ENCODE results near the gene NSMCE4A.
"Not testable (repeated sequence)": the region's sequence is repeated elsewhere in the genome, so short reads cannot be mapped to it uniquely, and the experiment has no call there.

NSMCE4A gene

GRCh38 chr10:121930268-121931085, 44.5 kb downstream of the NSMCE4A start:
- not testable (repeated sequence) for DNase-seq

GRCh38 chr10:121929585-121930267, 45.3 kb downstream of the NSMCE4A start:
- DNase-seq: not testable (repeated sequence)

GRCh38 chr10:121928528-121928884, 46.5 kb downstream of the NSMCE4A start:
- peak; percentile 5 for DNase-seq

GRCh38 chr10:121927841-121928527, 47.0 kb downstream of the NSMCE4A start, which contains the start of gene ATE1:
Gene ATE1, minus strand, starts transcription at chr10:121928031. Its CDS starts 82 bp downstream, at chr10:121927949.
- peak; percentile 71 for DNase-seq

- DNase-seq: no peak
These were observed 47.6 kb downstream of the NSMCE4A start for GRCh38 chr10:121927318-121927840.

GRCh38 chr10:121926671-121927317, 48.2 kb downstream of the NSMCE4A start:
- DNase-seq: no peak

GRCh38 chr10:121926157-121926556, 48.9 kb downstream of the NSMCE4A start:
- no peak for DNase-seq

GRCh38 chr10:121921238-121921931, 53.6 kb downstream of the NSMCE4A start:
- no peak for DNase-seq

- DNase-seq: no peak
These were observed 55.4 kb downstream of the NSMCE4A start for GRCh38 chr10:121919666-121920065.

GRCh38 chr10:121918800-121919199, 56.2 kb downstream of the NSMCE4A start:
- not testable (repeated sequence) for DNase-seq

GRCh38 chr10:121914661-121915060, 60.4 kb downstream of the NSMCE4A start:
- DNase-seq: no peak

GRCh38 chr10:121911421-121911697, 63.7 kb downstream of the NSMCE4A start:
- DNase-seq: no peak

GRCh38 chr10:121910673-121911420, 64.2 kb downstream of the NSMCE4A start:
- no peak for DNase-seq
